Progenitor cell of endocrine pancreas (in vitro differentiated cells): ENCODE measurements around the gene ADAM19. TPM values are rescaled to one million over a fixed set of nuclear protein-coding genes. Genes with fewer than 3 reads are reported as not detected.

Experiments used
- DNase-seq: peaks from one replicate; pipeline ENCODE4 v3.0.0; 2021; ENCODE audit warnings: low spot score; ENCODE audit not compliant: unreplicated experiment
- H3K27ac Mint-ChIP-seq: 2 replicates; pipeline ENCODE4 v1.8.0; 2021; ENCODE audit warnings: mild to moderate bottlenecking, moderate library complexity, mixed read lengths
- H3K27me3 Mint-ChIP-seq: 2 replicates; pipeline ENCODE4 v1.8.0; 2021; ENCODE audit warnings: mixed read lengths
- H3K36me3 Mint-ChIP-seq: 2 replicates; pipeline ENCODE4 v1.8.0; 2022; ENCODE audit warnings: mixed read lengths; ENCODE audit not compliant: insufficient read depth
- H3K4me1 Mint-ChIP-seq: 2 replicates; pipeline ENCODE4 v1.8.0; 2021; ENCODE audit warnings: low read depth, mixed read lengths
- H3K4me3 Mint-ChIP-seq: 2 replicates; pipeline ENCODE4 v1.8.0; 2021; ENCODE audit warnings: low read depth, mild to moderate bottlenecking, moderate library complexity, mixed read lengths
- H3K9me3 Mint-ChIP-seq: 2 replicates; pipeline ENCODE4 v1.8.0; 2021; ENCODE audit warnings: low read depth, mixed read lengths
- CTCF ChIP-seq: fragments of 200-600 bp; sonication (generic); IDR thresholded peaks from one replicate; pipeline ENCODE4 v1.5.0; 2021; ENCODE audit warnings: antibody characterized with exemption, mild to moderate bottlenecking; ENCODE audit not compliant: unreplicated experiment
- total RNA-seq: library from RNA; stranded (reverse); gene quantifications from 2 replicates; pipeline ENCODE4 v1.2.1, GENCODE V29; 2021

ADAM19 gene
- total RNA-seq, 1 donor from 2014 or later, result 13.4 TPM

- TF ChIP-seq CTCF, result no peak
- no peaks in the 10 kb centered on the region for H3K27me3 Mint-ChIP-seq
- no peak for DNase-seq
- no peak overlapping the region for H3K27ac Mint-ChIP-seq
- no peaks in the 10 kb centered on the region for H3K4me1 Mint-ChIP-seq
- H3K36me3 Mint-ChIP-seq, result peaks cover 2% of the 10 kb centered on the region
- H3K9me3 Mint-ChIP-seq, result no peaks in the 10 kb centered on the region
- no peak overlapping the region for H3K4me3 Mint-ChIP-seq
Observed at GRCh38 chr5:157494178-157494832, 81.3 kb downstream of the ADAM19 start.

GRCh38 chr5:157492886-157493285, 82.7 kb downstream of the ADAM19 start:
- H3K9me3 Mint-ChIP-seq, result no peaks in the 10 kb centered on the region
- DNase-seq, result no peak
- no peak overlapping the region for H3K27ac Mint-ChIP-seq
- no peaks in the 10 kb centered on the region for H3K27me3 Mint-ChIP-seq
- H3K4me1 Mint-ChIP-seq, result no peaks in the 10 kb centered on the region
- peaks cover 2% of the 10 kb centered on the region for H3K36me3 Mint-ChIP-seq
- TF ChIP-seq CTCF, result no peak
- H3K4me3 Mint-ChIP-seq, result no peak overlapping the region

- Mint-ChIP-seq H3K4me1 (no peaks in the 10 kb centered on the region), H3K9me3 (no peaks in the 10 kb centered on the region)
- no peak for TF ChIP-seq CTCF
Observed at GRCh38 chr5:157491471-157491995, 84.0 kb downstream of the ADAM19 start.

GRCh38 chr5:157487358-157487757, 88.2 kb downstream of the ADAM19 start:
- H3K4me3 Mint-ChIP-seq, result no peak overlapping the region
- no peaks in the 10 kb centered on the region for H3K4me1 Mint-ChIP-seq
- TF ChIP-seq CTCF, result no peak
- peaks cover 4% of the 10 kb centered on the region for H3K36me3 Mint-ChIP-seq
- no peaks in the 10 kb centered on the region for H3K27me3 Mint-ChIP-seq
- H3K27ac Mint-ChIP-seq, result no peak overlapping the region
- no peaks in the 10 kb centered on the region for H3K9me3 Mint-ChIP-seq
- no peak for DNase-seq

More at GRCh38 chr5:157491471-157491995, 84.0 kb downstream of the ADAM19 start:
- DNase-seq, result no peak
- H3K27ac Mint-ChIP-seq, result no peak overlapping the region
- H3K4me3 Mint-ChIP-seq, result no peak overlapping the region
- H3K36me3 Mint-ChIP-seq, result peaks cover 4% of the 10 kb centered on the region
- no peaks in the 10 kb centered on the region for H3K27me3 Mint-ChIP-seq

- Mint-ChIP-seq H3K27ac (no peak overlapping the region), H3K4me3 (no peak overlapping the region), H3K4me1 (no peaks in the 10 kb centered on the region), H3K9me3 (no peaks in the 10 kb centered on the region), H3K27me3 (no peaks in the 10 kb centered on the region), H3K36me3 (peaks cover 6% of the 10 kb centered on the region)
- TF ChIP-seq CTCF, result no peak
- DNase-seq, result no peak
Observed at GRCh38 chr5:157486861-157487260, 88.7 kb downstream of the ADAM19 start.
